ENCODE results near the gene ST6GALNAC2.

Gene ST6GALNAC2

DNA sequence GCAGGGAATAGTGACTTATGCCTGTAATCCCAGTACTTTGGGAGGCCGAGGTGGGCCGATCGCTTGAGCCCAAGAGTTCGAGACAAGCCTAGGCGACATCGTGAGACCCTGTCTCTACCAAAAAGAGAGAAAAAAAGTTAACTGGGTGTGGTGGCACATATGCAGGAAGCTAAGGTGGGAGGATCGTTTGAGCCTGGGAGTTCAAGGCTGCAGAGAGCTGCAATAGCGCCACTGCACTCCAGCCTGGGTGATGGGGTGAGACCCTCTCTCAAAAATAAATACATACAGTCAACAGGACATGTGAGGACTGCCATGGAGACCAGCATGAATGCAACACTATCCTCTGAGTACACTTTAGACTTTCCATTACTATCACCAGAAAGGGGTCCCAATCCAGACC, 15.4 kb upstream of the ST6GALNAC2 start:
- TF ChIP-seq, protein P1, sequence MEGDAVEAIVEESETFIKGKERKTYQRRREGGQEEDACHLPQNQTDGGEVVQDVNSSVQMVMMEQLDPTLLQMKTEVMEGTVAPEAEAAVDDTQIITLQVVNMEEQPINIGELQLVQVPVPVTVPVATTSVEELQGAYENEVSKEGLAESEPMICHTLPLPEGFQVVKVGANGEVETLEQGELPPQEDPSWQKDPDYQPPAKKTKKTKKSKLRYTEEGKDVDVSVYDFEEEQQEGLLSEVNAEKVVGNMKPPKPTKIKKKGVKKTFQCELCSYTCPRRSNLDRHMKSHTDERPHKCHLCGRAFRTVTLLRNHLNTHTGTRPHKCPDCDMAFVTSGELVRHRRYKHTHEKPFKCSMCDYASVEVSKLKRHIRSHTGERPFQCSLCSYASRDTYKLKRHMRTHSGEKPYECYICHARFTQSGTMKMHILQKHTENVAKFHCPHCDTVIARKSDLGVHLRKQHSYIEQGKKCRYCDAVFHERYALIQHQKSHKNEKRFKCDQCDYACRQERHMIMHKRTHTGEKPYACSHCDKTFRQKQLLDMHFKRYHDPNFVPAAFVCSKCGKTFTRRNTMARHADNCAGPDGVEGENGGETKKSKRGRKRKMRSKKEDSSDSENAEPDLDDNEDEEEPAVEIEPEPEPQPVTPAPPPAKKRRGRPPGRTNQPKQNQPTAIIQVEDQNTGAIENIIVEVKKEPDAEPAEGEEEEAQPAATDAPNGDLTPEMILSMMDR (IDR thresholded peaks at IDR 0.05), result no peak

DNA sequence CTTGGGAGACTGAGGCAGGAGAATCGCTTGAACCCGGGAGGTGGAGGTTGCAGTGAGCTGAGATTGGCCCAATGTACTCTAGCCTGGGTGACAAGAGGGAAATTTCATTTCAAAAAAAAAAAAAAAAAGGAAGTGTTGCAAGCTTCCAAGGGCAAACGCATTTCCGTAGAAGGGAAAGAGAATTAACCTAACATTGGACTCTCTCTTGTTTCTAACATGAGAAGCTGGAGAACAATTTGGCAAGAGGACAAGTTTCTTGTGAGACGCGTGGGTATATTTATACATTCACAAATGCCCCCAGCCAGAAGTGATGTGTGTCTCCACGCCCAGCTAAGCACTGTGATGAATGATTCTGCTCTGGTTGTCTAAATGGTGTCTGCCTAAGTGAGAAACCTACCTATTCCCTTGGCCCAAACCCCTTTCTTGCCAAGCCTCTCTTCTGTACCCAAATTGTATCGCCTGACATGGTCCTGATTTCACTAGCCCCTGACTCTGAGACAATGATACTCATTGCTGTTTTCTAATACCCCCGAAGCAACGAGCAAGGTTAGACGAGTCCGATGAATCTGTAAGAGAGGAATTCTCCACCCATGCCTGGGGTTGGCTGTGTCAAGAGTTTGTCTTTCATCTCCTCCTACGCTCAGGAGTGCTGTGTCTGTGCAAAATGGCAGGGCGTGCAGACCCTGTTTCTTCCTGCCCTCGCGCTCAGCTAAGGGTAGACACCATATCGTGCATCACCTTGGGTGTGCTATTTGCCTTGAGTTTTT, 14.2 kb upstream of the ST6GALNAC2 start:
- TF ChIP-seq, protein P1 (IDR thresholded peaks at IDR 0.05), result no peak

GRCh38 chr17:76598004-76598439, 12.4 kb upstream of the ST6GALNAC2 start:
- TF ChIP-seq, protein P1 (IDR thresholded peaks at IDR 0.05), result no peak

- TF ChIP-seq, protein P1 (IDR thresholded peaks at IDR 0.05), result no peak
Measured at GRCh38 chr17:76597156-76598003, 11.7 kb upstream of the ST6GALNAC2 start.

GRCh38 chr17:76594690-76595089, 9.0 kb upstream of the ST6GALNAC2 start:
- TF ChIP-seq, protein P1 (IDR thresholded peaks at IDR 0.05), result no peak

DNA sequence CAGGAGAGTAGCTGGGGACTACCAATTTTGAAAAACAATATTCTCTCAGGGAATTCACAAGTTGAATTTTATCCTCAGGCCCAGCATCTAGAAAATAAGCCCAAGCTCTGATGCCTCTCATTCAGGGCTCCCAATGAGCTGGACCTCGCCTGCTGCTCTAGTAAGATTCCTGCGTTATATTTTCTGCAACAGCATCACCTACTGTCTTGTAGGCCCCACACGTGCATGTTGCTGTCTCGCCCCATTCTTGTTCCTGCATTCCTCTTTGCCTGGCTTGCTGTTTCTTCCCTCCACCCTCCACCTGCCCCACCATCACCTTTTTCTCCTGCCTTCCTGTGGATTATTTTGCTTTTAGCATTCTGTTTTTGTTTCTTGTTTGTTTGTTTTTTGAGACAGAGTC, 8.3 kb upstream of the ST6GALNAC2 start:
- TF ChIP-seq, protein P1 (IDR thresholded peaks at IDR 0.05), result no peak

GRCh38 chr17:76593384-76593826, 7.7 kb upstream of the ST6GALNAC2 start:
- TF ChIP-seq, protein P1 (IDR thresholded peaks at IDR 0.05), result no peak

Data from LNCAP (cell line).